PC-3 (cell line): ENCODE results near the gene KMT2E.

Experiments
- CTCF ChIP-seq: fragments of 300-600 bp; sonication (generic); conservative IDR thresholded peaks from 2 replicates; pipeline ENCODE4 v1.5.1; 2017; ENCODE audit warnings: antibody characterized with exemption, low read depth, mild to moderate bottlenecking, low read length
- EZH2 ChIP-seq: fragments of 300-600 bp; sonication (generic); IDR thresholded peaks from one replicate; pipeline ENCODE4 v1.6.1; 2017; ENCODE audit warnings: antibody characterized with exemption, mild to moderate bottlenecking, low read length; ENCODE audit not compliant: unreplicated experiment

- TF ChIP-seq CTCF = no peak
- TF ChIP-seq EZH2 = no peak
Observed at GRCh38 chr7:105011141-105011830, 2.7 kb upstream of the KMT2E start.
